K562 (cell line): ENCODE measurements around the gene PLA2G4C. TPM values are rescaled to one million over a fixed set of nuclear protein-coding genes. Genes with fewer than 3 reads are reported as not detected.

ENCODE experiments used
- CBX2 ChIP-seq: fragments of 200-600 bp; sonication (generic); IDR thresholded peaks from one replicate; pipeline ENCODE4 v1.6.1; 2012; ENCODE audit warnings: mild to moderate bottlenecking, low read length, inconsistent platforms; ENCODE audit not compliant: insufficient read depth, poor library complexity, severe bottlenecking
- CSDE1 ChIP-seq, 2 experiments: fragments of 450-650 bp; IDR thresholded peaks; 2 replicates each; pipeline ENCODE4 v1.6.1; 2016; ENCODE audit warnings: mild to moderate bottlenecking in 1 of 2
- MEIS2 ChIP-seq: fragments of 450-650 bp; IDR thresholded peaks from 2 replicates; pipeline ENCODE4 v1.6.1; 2014; ENCODE audit warnings: mild to moderate bottlenecking; ENCODE audit not compliant: partially characterized antibody
- polyA plus RNA-seq, 8 experiments: library from polyadenylated mRNA; depleted of rRNA in 4 of 8; stranded (reverse) in 5 of 8; unstranded in 3 of 8; fragments of >200 nt; fragmentation: Nextera tagmentation in 2 of 8; fragmentation: Illumina TruSeq in 1 of 8; extraction: Ambion mirVana in 2 of 8; extraction: Trizol in 1 of 8; gene quantifications; 2 replicates each; pipeline versions ENCODE4 v1.2.1 to v1.2.3, GENCODE V29; 2011 to 2014; ENCODE audit warnings: inconsistent platforms in 1 of 8, missing spikeins in 1 of 8
- total RNA-seq, 7 experiments: library from RNA; depleted of rRNA in 6 of 7; stranded (reverse); fragments of >200 nt in 6 of 7; fragmentation: Illumina TruSeq in 2 of 7; extraction: Trizol in 2 of 7; gene quantifications; 2 replicates each; pipeline versions ENCODE4 v1.2.1 to v1.2.3, GENCODE V29; 2011 to 2021; ENCODE audit warnings: low replicate concordance in 1 of 7
- TF ChIP-seq, protein P1 (sequence below): fragments of 200-800 bp; sonication (Bioruptor generic); IDR thresholded peaks from 2 replicates; pipeline ENCODE4 v1.6.1; 2016; ENCODE audit warnings: missing genetic modification characterization, missing compliant biosample characterization
- TF ChIP-seq, protein P2 (sequence below): sonication (generic); formaldehyde crosslinking; IDR thresholded peaks from 2 replicates; pipeline ENCODE4 v1.8.1; 2023; ENCODE audit warnings: missing genetic modification reagents, mild to moderate bottlenecking, borderline replicate concordance

The PLA2G4C gene
- total and polyA plus RNA-seq, 9 of the 15 experiments (the other 6 are each of a cell fraction or from before 2014, with no cell fraction given) = 0.27 to 0.35 (median 0.35) TPM; not detected in 6

DNA sequence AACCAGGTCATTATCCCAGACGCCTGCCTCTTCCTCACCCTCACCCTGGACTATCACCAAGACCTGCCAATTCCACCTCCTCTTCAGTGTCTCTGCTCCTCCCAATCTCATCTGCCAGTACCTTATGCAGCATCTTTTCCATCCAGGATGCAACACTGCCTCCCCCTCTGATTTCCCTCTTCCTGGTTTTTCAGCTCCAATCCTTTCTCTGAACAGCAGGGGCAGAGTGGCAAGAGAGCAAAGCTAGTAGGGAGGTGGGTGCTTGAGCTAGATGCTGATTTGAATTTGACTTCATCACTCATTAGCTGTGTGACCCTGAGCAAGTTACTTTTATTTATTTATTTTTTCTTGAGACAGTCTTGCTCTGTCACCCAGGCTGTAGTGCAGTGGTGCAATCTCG is 41.2 kb downstream of the PLA2G4C start (continued):
- TF ChIP-seq, protein P1, sequence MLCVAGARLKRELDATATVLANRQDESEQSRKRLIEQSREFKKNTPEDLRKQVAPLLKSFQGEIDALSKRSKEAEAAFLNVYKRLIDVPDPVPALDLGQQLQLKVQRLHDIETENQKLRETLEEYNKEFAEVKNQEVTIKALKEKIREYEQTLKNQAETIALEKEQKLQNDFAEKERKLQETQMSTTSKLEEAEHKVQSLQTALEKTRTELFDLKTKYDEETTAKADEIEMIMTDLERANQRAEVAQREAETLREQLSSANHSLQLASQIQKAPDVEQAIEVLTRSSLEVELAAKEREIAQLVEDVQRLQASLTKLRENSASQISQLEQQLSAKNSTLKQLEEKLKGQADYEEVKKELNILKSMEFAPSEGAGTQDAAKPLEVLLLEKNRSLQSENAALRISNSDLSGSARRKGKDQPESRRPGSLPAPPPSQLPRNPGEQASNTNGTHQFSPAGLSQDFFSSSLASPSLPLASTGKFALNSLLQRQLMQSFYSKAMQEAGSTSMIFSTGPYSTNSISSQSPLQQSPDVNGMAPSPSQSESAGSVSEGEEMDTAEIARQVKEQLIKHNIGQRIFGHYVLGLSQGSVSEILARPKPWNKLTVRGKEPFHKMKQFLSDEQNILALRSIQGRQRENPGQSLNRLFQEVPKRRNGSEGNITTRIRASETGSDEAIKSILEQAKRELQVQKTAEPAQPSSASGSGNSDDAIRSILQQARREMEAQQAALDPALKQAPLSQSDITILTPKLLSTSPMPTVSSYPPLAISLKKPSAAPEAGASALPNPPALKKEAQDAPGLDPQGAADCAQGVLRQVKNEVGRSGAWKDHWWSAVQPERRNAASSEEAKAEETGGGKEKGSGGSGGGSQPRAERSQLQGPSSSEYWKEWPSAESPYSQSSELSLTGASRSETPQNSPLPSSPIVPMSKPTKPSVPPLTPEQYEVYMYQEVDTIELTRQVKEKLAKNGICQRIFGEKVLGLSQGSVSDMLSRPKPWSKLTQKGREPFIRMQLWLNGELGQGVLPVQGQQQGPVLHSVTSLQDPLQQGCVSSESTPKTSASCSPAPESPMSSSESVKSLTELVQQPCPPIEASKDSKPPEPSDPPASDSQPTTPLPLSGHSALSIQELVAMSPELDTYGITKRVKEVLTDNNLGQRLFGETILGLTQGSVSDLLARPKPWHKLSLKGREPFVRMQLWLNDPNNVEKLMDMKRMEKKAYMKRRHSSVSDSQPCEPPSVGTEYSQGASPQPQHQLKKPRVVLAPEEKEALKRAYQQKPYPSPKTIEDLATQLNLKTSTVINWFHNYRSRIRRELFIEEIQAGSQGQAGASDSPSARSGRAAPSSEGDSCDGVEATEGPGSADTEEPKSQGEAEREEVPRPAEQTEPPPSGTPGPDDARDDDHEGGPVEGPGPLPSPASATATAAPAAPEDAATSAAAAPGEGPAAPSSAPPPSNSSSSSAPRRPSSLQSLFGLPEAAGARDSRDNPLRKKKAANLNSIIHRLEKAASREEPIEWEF = no peak
- TF ChIP-seq CBX2 = no peak
- TF ChIP-seq, protein P2, sequence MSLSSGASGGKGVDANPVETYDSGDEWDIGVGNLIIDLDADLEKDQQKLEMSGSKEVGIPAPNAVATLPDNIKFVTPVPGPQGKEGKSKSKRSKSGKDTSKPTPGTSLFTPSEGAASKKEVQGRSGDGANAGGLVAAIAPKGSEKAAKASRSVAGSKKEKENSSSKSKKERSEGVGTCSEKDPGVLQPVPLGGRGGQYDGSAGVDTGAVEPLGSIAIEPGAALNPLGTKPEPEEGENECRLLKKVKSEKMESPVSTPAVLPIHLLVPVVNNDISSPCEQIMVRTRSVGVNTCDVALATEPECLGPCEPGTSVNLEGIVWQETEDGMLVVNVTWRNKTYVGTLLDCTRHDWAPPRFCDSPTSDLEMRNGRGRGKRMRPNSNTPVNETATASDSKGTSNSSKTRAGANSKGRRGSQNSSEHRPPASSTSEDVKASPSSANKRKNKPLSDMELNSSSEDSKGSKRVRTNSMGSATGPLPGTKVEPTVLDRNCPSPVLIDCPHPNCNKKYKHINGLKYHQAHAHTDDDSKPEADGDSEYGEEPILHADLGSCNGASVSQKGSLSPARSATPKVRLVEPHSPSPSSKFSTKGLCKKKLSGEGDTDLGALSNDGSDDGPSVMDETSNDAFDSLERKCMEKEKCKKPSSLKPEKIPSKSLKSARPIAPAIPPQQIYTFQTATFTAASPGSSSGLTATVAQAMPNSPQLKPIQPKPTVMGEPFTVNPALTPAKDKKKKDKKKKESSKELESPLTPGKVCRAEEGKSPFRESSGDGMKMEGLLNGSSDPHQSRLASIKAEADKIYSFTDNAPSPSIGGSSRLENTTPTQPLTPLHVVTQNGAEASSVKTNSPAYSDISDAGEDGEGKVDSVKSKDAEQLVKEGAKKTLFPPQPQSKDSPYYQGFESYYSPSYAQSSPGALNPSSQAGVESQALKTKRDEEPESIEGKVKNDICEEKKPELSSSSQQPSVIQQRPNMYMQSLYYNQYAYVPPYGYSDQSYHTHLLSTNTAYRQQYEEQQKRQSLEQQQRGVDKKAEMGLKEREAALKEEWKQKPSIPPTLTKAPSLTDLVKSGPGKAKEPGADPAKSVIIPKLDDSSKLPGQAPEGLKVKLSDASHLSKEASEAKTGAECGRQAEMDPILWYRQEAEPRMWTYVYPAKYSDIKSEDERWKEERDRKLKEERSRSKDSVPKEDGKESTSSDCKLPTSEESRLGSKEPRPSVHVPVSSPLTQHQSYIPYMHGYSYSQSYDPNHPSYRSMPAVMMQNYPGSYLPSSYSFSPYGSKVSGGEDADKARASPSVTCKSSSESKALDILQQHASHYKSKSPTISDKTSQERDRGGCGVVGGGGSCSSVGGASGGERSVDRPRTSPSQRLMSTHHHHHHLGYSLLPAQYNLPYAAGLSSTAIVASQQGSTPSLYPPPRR (CRISPR knock-in tag) = no peak
- no peak for TF ChIP-seq MEIS2
- no peak for TF ChIP-seq CSDE1 (IDR thresholded peaks at IDR 0.05)
- TF ChIP-seq, all 486 proteins: peak for 0
